ENCODE measurements around the gene NAV2.

Gene NAV2

DNA sequence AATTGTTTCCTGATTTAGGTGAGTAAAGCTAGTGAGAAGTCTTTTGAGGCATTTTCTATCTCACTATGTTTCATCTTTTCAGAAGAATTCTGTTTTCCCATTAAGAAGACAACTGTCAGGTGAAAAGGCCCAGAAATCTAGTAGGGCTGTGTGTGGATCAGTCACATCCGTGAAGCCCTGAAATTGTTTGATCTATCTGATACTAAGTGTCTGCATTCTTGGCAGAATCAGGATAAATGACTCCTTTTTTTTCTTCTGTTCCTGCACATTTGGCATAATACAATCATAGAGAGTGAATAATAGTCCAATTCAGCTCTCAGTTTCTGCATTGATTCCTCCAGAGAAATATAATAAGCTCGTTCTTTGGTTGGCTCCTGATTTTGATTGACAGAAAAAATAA, 208.3 kb downstream of the NAV2 start:
- DNase-seq (no peak), ATAC-seq (ENCODE audit: insufficient read depth, low read depth) (no peak)
- TF ChIP-seq, protein P1, sequence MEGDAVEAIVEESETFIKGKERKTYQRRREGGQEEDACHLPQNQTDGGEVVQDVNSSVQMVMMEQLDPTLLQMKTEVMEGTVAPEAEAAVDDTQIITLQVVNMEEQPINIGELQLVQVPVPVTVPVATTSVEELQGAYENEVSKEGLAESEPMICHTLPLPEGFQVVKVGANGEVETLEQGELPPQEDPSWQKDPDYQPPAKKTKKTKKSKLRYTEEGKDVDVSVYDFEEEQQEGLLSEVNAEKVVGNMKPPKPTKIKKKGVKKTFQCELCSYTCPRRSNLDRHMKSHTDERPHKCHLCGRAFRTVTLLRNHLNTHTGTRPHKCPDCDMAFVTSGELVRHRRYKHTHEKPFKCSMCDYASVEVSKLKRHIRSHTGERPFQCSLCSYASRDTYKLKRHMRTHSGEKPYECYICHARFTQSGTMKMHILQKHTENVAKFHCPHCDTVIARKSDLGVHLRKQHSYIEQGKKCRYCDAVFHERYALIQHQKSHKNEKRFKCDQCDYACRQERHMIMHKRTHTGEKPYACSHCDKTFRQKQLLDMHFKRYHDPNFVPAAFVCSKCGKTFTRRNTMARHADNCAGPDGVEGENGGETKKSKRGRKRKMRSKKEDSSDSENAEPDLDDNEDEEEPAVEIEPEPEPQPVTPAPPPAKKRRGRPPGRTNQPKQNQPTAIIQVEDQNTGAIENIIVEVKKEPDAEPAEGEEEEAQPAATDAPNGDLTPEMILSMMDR (IDR thresholded peaks at IDR 0.05; ENCODE audit: borderline replicate concordance, extremely low read depth, low read length, poor library complexity, severe bottlenecking) = no peak
- TF ChIP-seq EZH2 (IDR thresholded peaks at IDR 0.05; ENCODE audit: borderline replicate concordance, low read depth, low read length, severe bottlenecking) = no peak
- H3K4me3 ChIP-seq (ENCODE audit: low read depth in 1 of 2, low read length in 2 of 2) = no peak overlapping the region
- no peaks in the 10 kb centered on the region for H4K20me1 ChIP-seq (ENCODE audit: insufficient read depth, low read length)
- peaks cover 7% of the 10 kb centered on the region for H3K27me3 ChIP-seq (ENCODE audit: insufficient read depth, low read length, poor library complexity)
- H3K79me2 ChIP-seq (ENCODE audit: insufficient read depth, low read length) = no peaks in the 10 kb centered on the region
- H2AFZ ChIP-seq (ENCODE audit: low read depth, low read length) = no peak overlapping the region
- H3K9me3 ChIP-seq (ENCODE audit: insufficient read depth, low read length, severe bottlenecking) = no peaks in the 10 kb centered on the region
- H3K36me3 ChIP-seq (ENCODE audit: insufficient read depth, low read length) = no peaks in the 10 kb centered on the region
- H3K27ac ChIP-seq (ENCODE audit: low read length) = no peak overlapping the region
- H3K9ac ChIP-seq (ENCODE audit: low read depth, low read length) = no peak overlapping the region
- H3K4me1 ChIP-seq (ENCODE audit: insufficient read depth, low read length) = no peaks in the 10 kb centered on the region
- no peak overlapping the region for H3K4me2 ChIP-seq (ENCODE audit: insufficient read depth, low read length)

DNA sequence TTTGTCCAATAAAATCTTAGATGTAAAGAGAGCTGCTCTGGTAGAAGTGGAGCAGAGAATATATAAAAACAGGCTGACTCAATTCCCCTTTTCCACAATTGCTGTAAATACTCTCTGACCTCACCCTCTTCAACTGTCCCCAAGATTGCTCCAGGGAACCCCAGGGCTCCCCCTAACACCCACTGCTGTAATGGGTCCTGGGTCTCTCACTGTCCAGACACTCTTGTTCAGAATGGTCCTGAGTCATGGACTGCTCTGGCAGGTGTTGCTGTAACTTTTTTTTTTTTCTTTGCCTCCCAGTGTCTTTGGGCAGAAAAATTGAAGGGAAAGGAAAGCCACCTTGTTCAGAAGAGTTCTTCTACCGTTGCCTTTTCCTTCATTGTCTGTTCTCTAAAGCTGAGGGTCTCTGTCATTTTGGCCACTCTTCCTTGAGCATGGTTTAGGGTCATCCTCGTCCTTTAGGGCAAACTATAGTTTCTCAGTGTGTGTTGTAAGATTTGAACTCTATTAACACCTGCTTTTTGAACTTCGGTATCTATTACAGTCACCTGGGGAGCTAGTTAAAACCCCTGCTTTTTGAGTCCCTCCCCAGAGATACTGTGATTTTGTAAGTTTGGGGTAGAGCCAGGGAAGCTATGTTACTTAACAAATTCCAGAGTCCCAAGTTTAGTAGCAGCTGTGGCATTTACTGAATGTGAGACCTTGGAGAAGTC, 209.5 kb downstream of the NAV2 start:
- no peak for DNase-seq
- Histone ChIP-seq H3K36me3 (ENCODE audit: insufficient read depth, low read length) (no peaks in the 10 kb centered on the region), H3K4me3 (ENCODE audit: low read depth in 1 of 2, low read length in 2 of 2) (no peak overlapping the region), H2AFZ (ENCODE audit: low read depth, low read length) (no peak overlapping the region), H3K27ac (ENCODE audit: low read length) (no peak overlapping the region), H3K9ac (ENCODE audit: low read depth, low read length) (no peak overlapping the region), H3K79me2 (ENCODE audit: insufficient read depth, low read length) (no peaks in the 10 kb centered on the region), H3K27me3 (ENCODE audit: insufficient read depth, low read length, poor library complexity) (peaks cover 7% of the 10 kb centered on the region), H3K4me1 (ENCODE audit: insufficient read depth, low read length) (no peaks in the 10 kb centered on the region), H4K20me1 (ENCODE audit: insufficient read depth, low read length) (no peaks in the 10 kb centered on the region), H3K9me3 (ENCODE audit: insufficient read depth, low read length, severe bottlenecking) (no peaks in the 10 kb centered on the region), H3K4me2 (ENCODE audit: insufficient read depth, low read length) (no peak overlapping the region)
- no peak for TF ChIP-seq EZH2 (IDR thresholded peaks at IDR 0.05; ENCODE audit: borderline replicate concordance, low read depth, low read length, severe bottlenecking)
- TF ChIP-seq, protein P1 (IDR thresholded peaks at IDR 0.05; ENCODE audit: borderline replicate concordance, extremely low read depth, low read length, poor library complexity, severe bottlenecking) = no peak
- ATAC-seq (ENCODE audit: insufficient read depth, low read depth) = no peak

DNA sequence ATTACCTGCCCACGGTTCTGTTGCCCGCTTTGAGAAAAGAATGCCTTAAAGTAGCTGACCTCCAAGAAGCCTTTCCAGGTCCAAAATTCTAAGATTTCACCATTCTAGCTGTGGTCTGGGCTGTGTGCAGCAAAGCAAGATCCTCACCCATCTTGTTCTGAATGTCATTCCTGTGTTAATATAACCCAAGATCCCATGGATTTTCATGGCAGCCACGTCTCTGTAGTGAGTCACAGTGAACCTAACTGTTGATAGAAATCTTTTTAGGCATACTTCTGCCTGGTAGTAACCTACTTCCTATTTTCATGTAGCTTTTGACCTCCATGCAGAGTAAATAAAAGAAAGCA, 210.0 kb downstream of the NAV2 start:
- Histone ChIP-seq H2AFZ (ENCODE audit: low read depth, low read length) (no peak overlapping the region), H3K4me1 (ENCODE audit: insufficient read depth, low read length) (no peaks in the 10 kb centered on the region), H3K4me3 (ENCODE audit: low read depth in 1 of 2, low read length in 2 of 2) (no peak overlapping the region), H3K4me2 (ENCODE audit: insufficient read depth, low read length) (no peak overlapping the region), H3K79me2 (ENCODE audit: insufficient read depth, low read length) (no peaks in the 10 kb centered on the region), H3K27me3 (ENCODE audit: insufficient read depth, low read length, poor library complexity) (peaks cover 7% of the 10 kb centered on the region), H3K27ac (ENCODE audit: low read length) (no peak overlapping the region), H3K9ac (ENCODE audit: low read depth, low read length) (no peak overlapping the region), H3K9me3 (ENCODE audit: insufficient read depth, low read length, severe bottlenecking) (no peaks in the 10 kb centered on the region), H4K20me1 (ENCODE audit: insufficient read depth, low read length) (no peaks in the 10 kb centered on the region), H3K36me3 (ENCODE audit: insufficient read depth, low read length) (no peaks in the 10 kb centered on the region)
- no peak for ATAC-seq (ENCODE audit: insufficient read depth, low read depth)
- TF ChIP-seq, protein P1 (IDR thresholded peaks at IDR 0.05; ENCODE audit: borderline replicate concordance, extremely low read depth, low read length, poor library complexity, severe bottlenecking) = no peak
- TF ChIP-seq EZH2 (IDR thresholded peaks at IDR 0.05; ENCODE audit: borderline replicate concordance, low read depth, low read length, severe bottlenecking) = no peak
- no peak for DNase-seq

Data from DND-41 (cell line).